SU-DHL-6 (cell line): ENCODE measurements around the gene FBXW5.

Source experiments
- EZH2phosphoT487 ChIP-seq: fragments of 200-600 bp; sonication (generic), shearing (Covaris generic); conservative IDR thresholded peaks from 2 replicates; pipeline ENCODE4 v1.6.1; 2018; ENCODE audit warnings: mild to moderate bottlenecking, antibody characterized with exemption, low read length, moderate library complexity, mixed read lengths
- TF ChIP-seq, protein P1 (sequence below): fragments of 200-600 bp; sonication (generic); IDR thresholded peaks from one replicate; pipeline ENCODE4 v1.5.1; 2017; ENCODE audit warnings: antibody characterized with exemption, mild to moderate bottlenecking, low read length, moderate library complexity; ENCODE audit not compliant: insufficient read depth, poor library complexity, severe bottlenecking

DNA sequence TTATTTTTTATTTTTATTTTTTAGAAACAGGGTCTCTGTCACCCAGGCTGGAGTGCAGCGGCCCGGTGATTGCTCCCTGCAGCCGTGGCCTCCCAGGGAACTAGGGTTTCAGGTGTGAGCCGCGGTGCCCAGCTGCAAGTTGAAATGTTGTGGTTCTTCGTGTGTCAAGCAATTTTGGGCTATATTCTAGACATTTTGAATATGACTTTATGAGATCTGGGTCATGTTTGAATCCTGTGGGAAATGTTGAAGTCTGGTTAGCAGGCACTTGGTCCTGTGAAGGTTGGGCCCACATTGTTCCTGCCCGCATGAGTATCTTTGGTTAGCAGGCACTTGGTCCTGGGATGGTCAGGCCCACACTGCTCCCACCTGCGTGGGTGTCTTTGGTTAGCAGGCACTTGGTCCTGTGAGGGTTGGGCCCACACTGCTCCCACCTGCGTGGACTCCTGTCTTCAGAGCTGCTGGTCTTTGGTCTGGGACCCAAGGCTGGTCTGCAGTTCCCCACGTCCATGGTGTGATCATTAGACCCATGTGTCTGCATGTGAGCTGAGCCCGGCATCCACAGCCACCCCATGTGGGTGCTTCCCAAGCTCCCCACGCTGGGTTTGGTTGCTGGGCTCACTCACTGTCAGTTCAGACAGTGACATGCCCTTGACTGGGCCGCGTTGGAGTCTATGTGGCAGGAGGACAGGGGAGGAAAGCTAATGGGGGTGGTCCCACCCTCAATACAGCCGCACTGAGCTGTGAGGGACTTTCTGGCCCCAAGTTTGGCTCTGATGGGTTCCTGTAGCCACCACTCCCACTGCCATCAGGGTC lies 7.1 kb downstream of the FBXW5 start:
- TF ChIP-seq, protein P1, sequence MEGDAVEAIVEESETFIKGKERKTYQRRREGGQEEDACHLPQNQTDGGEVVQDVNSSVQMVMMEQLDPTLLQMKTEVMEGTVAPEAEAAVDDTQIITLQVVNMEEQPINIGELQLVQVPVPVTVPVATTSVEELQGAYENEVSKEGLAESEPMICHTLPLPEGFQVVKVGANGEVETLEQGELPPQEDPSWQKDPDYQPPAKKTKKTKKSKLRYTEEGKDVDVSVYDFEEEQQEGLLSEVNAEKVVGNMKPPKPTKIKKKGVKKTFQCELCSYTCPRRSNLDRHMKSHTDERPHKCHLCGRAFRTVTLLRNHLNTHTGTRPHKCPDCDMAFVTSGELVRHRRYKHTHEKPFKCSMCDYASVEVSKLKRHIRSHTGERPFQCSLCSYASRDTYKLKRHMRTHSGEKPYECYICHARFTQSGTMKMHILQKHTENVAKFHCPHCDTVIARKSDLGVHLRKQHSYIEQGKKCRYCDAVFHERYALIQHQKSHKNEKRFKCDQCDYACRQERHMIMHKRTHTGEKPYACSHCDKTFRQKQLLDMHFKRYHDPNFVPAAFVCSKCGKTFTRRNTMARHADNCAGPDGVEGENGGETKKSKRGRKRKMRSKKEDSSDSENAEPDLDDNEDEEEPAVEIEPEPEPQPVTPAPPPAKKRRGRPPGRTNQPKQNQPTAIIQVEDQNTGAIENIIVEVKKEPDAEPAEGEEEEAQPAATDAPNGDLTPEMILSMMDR: no peak
- TF ChIP-seq EZH2phosphoT487: no peak
